ENCODE data around the gene TTC4. TPM values are rescaled to one million over a fixed set of nuclear protein-coding genes. Genes with fewer than 3 reads are reported as not detected.

Gene TTC4
- total RNA-seq, 1 donor from 2014 or later, result 12.7 TPM

- H3K9me3 Mint-ChIP-seq (ENCODE audit: low read depth), result no peaks in the 10 kb centered on the region
- no peak overlapping the region for H3K4me3 Mint-ChIP-seq (ENCODE audit: unreplicated experiment)
- H3K36me3 Mint-ChIP-seq (ENCODE audit: low read depth), result no peaks in the 10 kb centered on the region
- H3K27ac Mint-ChIP-seq (ENCODE audit: unreplicated experiment), result no peak overlapping the region
- peaks cover 29% of the 10 kb centered on the region for H3K27me3 Mint-ChIP-seq (ENCODE audit: low read depth)
- DNase-seq (ENCODE audit: low spot score), result no peak
- no peaks in the 10 kb centered on the region for H3K4me1 Mint-ChIP-seq (ENCODE audit: low read depth)
- TF ChIP-seq CTCF (IDR thresholded peaks at IDR 0.05), result no peak
Measured at GRCh38 chr1:54786778-54787177, 71.1 kb downstream of the TTC4 start.

- Mint-ChIP-seq H3K4me1 (ENCODE audit: low read depth) (no peaks in the 10 kb centered on the region), H3K4me3 (ENCODE audit: unreplicated experiment) (no peak overlapping the region), H3K27me3 (ENCODE audit: low read depth) (peaks cover 25% of the 10 kb centered on the region), H3K27ac (ENCODE audit: unreplicated experiment) (no peak overlapping the region), H3K9me3 (ENCODE audit: low read depth) (peaks cover 2% of the 10 kb centered on the region), H3K36me3 (ENCODE audit: low read depth) (no peaks in the 10 kb centered on the region)
- DNase-seq (ENCODE audit: low spot score), result no peak
- TF ChIP-seq CTCF (IDR thresholded peaks at IDR 0.05), result no peak
Measured at GRCh38 chr1:54787604-54788003, 71.9 kb downstream of the TTC4 start.

- TF ChIP-seq CTCF (IDR thresholded peaks at IDR 0.05), result no peak
- Mint-ChIP-seq H3K9me3 (ENCODE audit: low read depth) (peaks cover 2% of the 10 kb centered on the region), H3K36me3 (ENCODE audit: low read depth) (no peaks in the 10 kb centered on the region), H3K27me3 (ENCODE audit: low read depth) (peaks cover 22% of the 10 kb centered on the region), H3K27ac (ENCODE audit: unreplicated experiment) (no peak overlapping the region), H3K4me3 (ENCODE audit: unreplicated experiment) (no peak overlapping the region), H3K4me1 (ENCODE audit: low read depth) (no peaks in the 10 kb centered on the region)
- no peak for DNase-seq (ENCODE audit: low spot score)
Measured at GRCh38 chr1:54788459-54788858, 72.8 kb downstream of the TTC4 start.

- H3K4me1 Mint-ChIP-seq (ENCODE audit: low read depth), result no peaks in the 10 kb centered on the region
- H3K36me3 Mint-ChIP-seq (ENCODE audit: low read depth), result no peaks in the 10 kb centered on the region
- no peak overlapping the region for H3K4me3 Mint-ChIP-seq (ENCODE audit: unreplicated experiment)
- H3K27ac Mint-ChIP-seq (ENCODE audit: unreplicated experiment), result no peak overlapping the region
- no peak for DNase-seq (ENCODE audit: low spot score)
- TF ChIP-seq CTCF (IDR thresholded peaks at IDR 0.05), result peak; percentile 72
- peaks cover 19% of the 10 kb centered on the region for H3K27me3 Mint-ChIP-seq (ENCODE audit: low read depth)
- peaks cover 2% of the 10 kb centered on the region for H3K9me3 Mint-ChIP-seq (ENCODE audit: low read depth)
Measured at GRCh38 chr1:54791880-54792522, 76.3 kb downstream of the TTC4 start.

Other genes with a start within 250 kb of the TTC4 start
- 0.25 to 0.56 TPM (median 0.41 TPM) in 3 replicates for gene ACOT11, start 167.6 kb upstream of the TTC4 start, total RNA-seq
- not detected in 3 replicates for gene FAM151A, start 92.3 kb upstream of the TTC4 start, total RNA-seq
- 0.15 TPM in 1 of 3 replicates, not detected in the others for gene MROH7, start 74.1 kb upstream of the TTC4 start, total RNA-seq
- 3.2 to 4.2 TPM (median 4.0 TPM) in 3 replicates for gene PARS2, start 48.7 kb downstream of the TTC4 start, total RNA-seq
- not detected in 3 replicates for gene TTC22, start 85.5 kb downstream of the TTC4 start, total RNA-seq
- 120 to 129 TPM (median 124 TPM) in 3 replicates for gene DHCR24, start 171.3 kb downstream of the TTC4 start, total RNA-seq

Measured in chondrocyte (in vitro differentiated cells).